SU-DHL-6 (cell line): ENCODE data around the gene RRP9.

Source experiments
- H2AFZ ChIP-seq: fragments of 200-600 bp; sonication (generic); 2 replicates; pipeline ENCODE4 v1.6.1; 2014; ENCODE audit warnings: low read depth, mild to moderate bottlenecking, moderate library complexity, mixed read lengths, antibody characterized with exemption, low read length; ENCODE audit not compliant: severe bottlenecking
- H3F3A ChIP-seq: fragments of 200-600 bp; shearing (Covaris generic); 2 replicates; pipeline ENCODE4 v1.6.0; 2016; ENCODE audit warnings: antibody characterized with exemption, mild to moderate bottlenecking; ENCODE audit not compliant: insufficient read depth
- H3K27ac ChIP-seq: fragments of 200-600 bp; sonication (generic); 2 replicates; pipeline ENCODE4 v1.5.1; 2016; ENCODE audit warnings: low read depth, mild to moderate bottlenecking, low read length, moderate library complexity, mixed read lengths
- H3K27me3 ChIP-seq: fragments of 200-600 bp; sonication (generic), shearing (Covaris generic); 2 replicates; pipeline ENCODE4 v1.6.0; 2014; ENCODE audit warnings: mild to moderate bottlenecking, low read length
- H3K36me3 ChIP-seq: fragments of 200-600 bp; sonication (generic); 2 replicates; pipeline ENCODE4 v1.6.1; 2014; ENCODE audit warnings: mild to moderate bottlenecking, low read length, mixed read lengths
- H3K4me2 ChIP-seq: fragments of 300-600, 200-600 bp; shearing (Covaris generic), sonication (generic); 2 replicates; pipeline ENCODE4 v1.6.0; 2014; ENCODE audit warnings: low read length, low read depth, mild to moderate bottlenecking; ENCODE audit not compliant: poor library complexity, severe bottlenecking
- H3K4me3 ChIP-seq: fragments of 200-600 bp; sonication (generic); 2 replicates; pipeline ENCODE4 v1.5.1; 2014; ENCODE audit warnings: antibody characterized with exemption, low read length, mild to moderate bottlenecking, mixed read lengths; ENCODE audit not compliant: insufficient read depth, poor library complexity, severe bottlenecking
- H3K79me2 ChIP-seq: fragments of 200-600 bp; sonication (generic); 2 replicates; pipeline ENCODE4 v1.6.1; 2014; ENCODE audit warnings: mild to moderate bottlenecking, low read length, moderate library complexity; ENCODE audit not compliant: insufficient read depth
- H3K9ac ChIP-seq: fragments of 200-600 bp; sonication (generic); 2 replicates; pipeline ENCODE4 v1.7.0; 2014; ENCODE audit warnings: mild to moderate bottlenecking, low read length
- H3K9me2 ChIP-seq: fragments of 200-600 bp; sonication (generic); replicated peaks from 2 replicates; pipeline ENCODE4 v1.6.1; 2014; ENCODE audit warnings: low read length; ENCODE audit not compliant: insufficient read depth
- H3K9me3 ChIP-seq: fragments of 200-600 bp; sonication (generic); 2 replicates; pipeline ENCODE4 v1.6.1; 2014; ENCODE audit warnings: low read length, mixed read lengths; ENCODE audit not compliant: insufficient read depth
- H4K20me1 ChIP-seq: fragments of 200-600 bp; sonication (generic); 2 replicates; pipeline ENCODE4 v1.6.1; 2014; ENCODE audit warnings: low read depth, mild to moderate bottlenecking, antibody characterized with exemption, low read length, moderate library complexity, mixed read lengths
- EZH2phosphoT487 ChIP-seq: fragments of 200-600 bp; sonication (generic), shearing (Covaris generic); conservative IDR thresholded peaks from 2 replicates; pipeline ENCODE4 v1.6.1; 2018; ENCODE audit warnings: mild to moderate bottlenecking, antibody characterized with exemption, low read length, moderate library complexity, mixed read lengths
- TF ChIP-seq, protein P1 (sequence below): fragments of 200-600 bp; sonication (generic); IDR thresholded peaks from one replicate; pipeline ENCODE4 v1.5.1; 2017; ENCODE audit warnings: antibody characterized with exemption, mild to moderate bottlenecking, low read length, moderate library complexity; ENCODE audit not compliant: insufficient read depth, poor library complexity, severe bottlenecking

Gene RRP9

DNA sequence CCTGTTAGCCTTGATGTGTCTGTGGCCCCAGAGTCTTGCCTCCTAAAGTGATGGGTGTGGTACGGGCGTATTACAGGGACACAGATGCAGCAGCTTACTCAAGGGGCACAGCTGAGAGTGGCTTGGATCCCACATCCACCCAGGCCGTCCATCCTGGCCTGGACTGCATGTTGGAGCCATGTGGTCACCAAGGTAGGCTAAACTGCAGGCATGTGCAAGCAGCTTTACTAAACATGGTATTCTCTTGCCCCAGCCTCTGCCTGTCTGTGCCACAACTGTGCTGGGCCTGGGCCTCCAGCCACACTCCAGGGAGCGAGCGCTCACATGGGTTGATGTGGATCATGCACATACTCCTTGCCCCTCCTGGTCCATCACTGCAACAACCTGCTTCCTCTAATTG, 7.4 kb upstream of the RRP9 start:
- no peaks in the 10 kb centered on the region for H3K36me3 ChIP-seq
- no peaks in the 10 kb centered on the region for H4K20me1 ChIP-seq
- no peaks in the 10 kb centered on the region for H3K27me3 ChIP-seq
- no peak overlapping the region for H3K9ac ChIP-seq
- TF ChIP-seq EZH2phosphoT487: no peak
- TF ChIP-seq, protein P1, sequence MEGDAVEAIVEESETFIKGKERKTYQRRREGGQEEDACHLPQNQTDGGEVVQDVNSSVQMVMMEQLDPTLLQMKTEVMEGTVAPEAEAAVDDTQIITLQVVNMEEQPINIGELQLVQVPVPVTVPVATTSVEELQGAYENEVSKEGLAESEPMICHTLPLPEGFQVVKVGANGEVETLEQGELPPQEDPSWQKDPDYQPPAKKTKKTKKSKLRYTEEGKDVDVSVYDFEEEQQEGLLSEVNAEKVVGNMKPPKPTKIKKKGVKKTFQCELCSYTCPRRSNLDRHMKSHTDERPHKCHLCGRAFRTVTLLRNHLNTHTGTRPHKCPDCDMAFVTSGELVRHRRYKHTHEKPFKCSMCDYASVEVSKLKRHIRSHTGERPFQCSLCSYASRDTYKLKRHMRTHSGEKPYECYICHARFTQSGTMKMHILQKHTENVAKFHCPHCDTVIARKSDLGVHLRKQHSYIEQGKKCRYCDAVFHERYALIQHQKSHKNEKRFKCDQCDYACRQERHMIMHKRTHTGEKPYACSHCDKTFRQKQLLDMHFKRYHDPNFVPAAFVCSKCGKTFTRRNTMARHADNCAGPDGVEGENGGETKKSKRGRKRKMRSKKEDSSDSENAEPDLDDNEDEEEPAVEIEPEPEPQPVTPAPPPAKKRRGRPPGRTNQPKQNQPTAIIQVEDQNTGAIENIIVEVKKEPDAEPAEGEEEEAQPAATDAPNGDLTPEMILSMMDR: no peak
- no peak overlapping the region for H3K4me3 ChIP-seq
- H3K4me2 ChIP-seq: no peak overlapping the region
- H2AFZ ChIP-seq: no peak overlapping the region
- H3K79me2 ChIP-seq: no peaks in the 10 kb centered on the region
- H3K9me2 ChIP-seq: no peaks in the 10 kb centered on the region
- no peaks in the 10 kb centered on the region for H3K9me3 ChIP-seq
- no peaks in the 10 kb centered on the region for H3F3A ChIP-seq
- no peak overlapping the region for H3K27ac ChIP-seq

DNA sequence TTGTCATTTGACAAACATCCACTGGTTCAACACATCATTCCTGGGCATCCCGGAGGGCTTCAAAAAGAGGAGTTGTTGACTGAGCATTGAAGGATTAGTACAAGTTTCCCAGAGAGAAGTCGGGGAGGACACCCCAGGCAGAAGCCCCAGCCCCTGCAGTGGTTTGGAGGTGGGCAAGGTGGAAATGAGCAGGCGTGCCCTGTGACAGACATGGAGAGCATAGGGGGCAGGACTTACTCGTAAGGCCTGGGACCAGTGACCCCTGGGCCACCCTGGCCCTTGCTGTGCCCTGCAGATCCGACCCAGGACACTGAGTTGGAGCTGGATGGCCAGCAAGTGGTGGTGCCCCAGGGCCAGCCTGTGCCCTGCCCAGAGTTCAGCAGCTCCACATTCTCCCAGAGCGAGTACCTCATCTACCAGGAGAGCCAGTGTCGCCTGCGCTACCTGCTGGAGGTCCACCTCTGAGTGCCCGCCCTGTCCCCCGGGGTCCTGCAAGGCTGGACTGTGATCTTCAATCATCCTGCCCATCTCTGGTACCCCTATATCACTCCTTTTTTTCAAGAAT, 6.4 kb upstream of the RRP9 start:
- no peaks in the 10 kb centered on the region for H3K27me3 ChIP-seq
- no peak overlapping the region for H2AFZ ChIP-seq
- TF ChIP-seq, protein P1: no peak
- no peak for TF ChIP-seq EZH2phosphoT487
- no peak overlapping the region for H3K27ac ChIP-seq
- no peaks in the 10 kb centered on the region for H3K36me3 ChIP-seq
- H3K9me3 ChIP-seq: no peaks in the 10 kb centered on the region
- no peaks in the 10 kb centered on the region for H3K9me2 ChIP-seq
- no peaks in the 10 kb centered on the region for H3K79me2 ChIP-seq
- no peak overlapping the region for H3K4me2 ChIP-seq
- no peak overlapping the region for H3K4me3 ChIP-seq
- no peaks in the 10 kb centered on the region for H3F3A ChIP-seq
- no peak overlapping the region for H3K9ac ChIP-seq
- H4K20me1 ChIP-seq: no peaks in the 10 kb centered on the region

DNA sequence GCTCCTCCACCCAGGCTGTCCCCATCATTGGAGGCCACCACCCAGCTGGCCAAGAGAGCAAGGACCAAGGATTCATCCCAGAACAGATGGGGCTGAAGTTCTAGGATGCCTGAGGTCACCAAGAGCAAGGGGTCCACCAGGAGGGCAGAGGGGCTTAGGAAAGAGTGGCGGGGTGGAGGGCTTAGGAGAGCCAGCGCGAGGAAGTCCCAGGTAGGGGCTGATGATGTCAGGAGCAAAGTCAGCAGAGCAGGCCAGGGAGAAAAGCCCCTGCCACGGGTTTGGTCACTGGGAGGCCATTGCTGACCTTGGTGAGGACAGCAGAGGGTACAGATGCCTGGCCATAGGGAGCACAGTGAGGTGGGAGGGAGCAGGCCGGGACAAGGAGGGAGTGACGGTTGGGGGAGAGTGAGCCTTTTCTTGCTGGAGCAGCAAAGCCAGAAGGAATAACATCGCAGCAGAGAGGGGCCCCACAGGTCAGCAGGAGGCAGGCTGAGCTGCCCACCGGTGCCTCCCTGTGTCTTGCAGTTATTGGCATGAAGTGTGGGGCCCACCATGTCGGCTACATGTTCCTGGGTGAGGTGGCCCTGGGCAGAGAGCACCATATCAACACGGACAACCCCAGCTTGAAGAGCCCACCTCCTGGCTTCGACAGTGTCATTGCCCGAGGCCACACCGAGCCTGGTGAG, 5.7 kb upstream of the RRP9 start:
- Histone ChIP-seq H3K79me2 (no peaks in the 10 kb centered on the region), H3K9me2 (no peaks in the 10 kb centered on the region), H3K9ac (no peak overlapping the region), H3K27me3 (no peaks in the 10 kb centered on the region), H3K9me3 (no peaks in the 10 kb centered on the region), H3K27ac (no peak overlapping the region), H4K20me1 (no peaks in the 10 kb centered on the region), H3K36me3 (no peaks in the 10 kb centered on the region), H3K4me3 (no peak overlapping the region), H3K4me2 (no peak overlapping the region), H2AFZ (no peak overlapping the region), H3F3A (no peaks in the 10 kb centered on the region)
- no peak for TF ChIP-seq EZH2phosphoT487
- TF ChIP-seq, protein P1: no peak
